AG20443 (cell line): ENCODE data around the gene NQO1.
"Not testable (repeated sequence)": the region's sequence is repeated elsewhere in the genome, so short reads cannot be mapped to it uniquely, and the experiment has no call there.

Experiments used
- DNase-seq: peaks from one replicate; pipeline ENCODE4 v3.0.0; 2012; ENCODE audit warnings: low spot score, mixed read lengths

Gene NQO1

GRCh38 chr16:69726313-69727060 lies at the start of gene NQO1:
TSS of gene NQO1 (minus strand) at chr16:69726560. CDS start at chr16:69726439, 121 bp downstream.
- peak; percentile 96 for DNase-seq

- DNase-seq: no peak
Observed at GRCh38 chr16:69775563-69775962, 49.2 kb upstream of the NQO1 start.

GRCh38 chr16:69773260-69773947 lies 47.0 kb upstream of the NQO1 start:
- no peak for DNase-seq

- no peak for DNase-seq
Observed at GRCh38 chr16:69771651-69771967, 45.2 kb upstream of the NQO1 start.

- no peak for DNase-seq
Observed at GRCh38 chr16:69769404-69769803, 43.0 kb upstream of the NQO1 start.

GRCh38 chr16:69768666-69769065 lies 42.3 kb upstream of the NQO1 start:
- no peak for DNase-seq

GRCh38 chr16:69767459-69768229 lies 41.3 kb upstream of the NQO1 start:
- DNase-seq: no peak

GRCh38 chr16:69763599-69763942 lies 37.2 kb upstream of the NQO1 start:
- no peak for DNase-seq

GRCh38 chr16:69762814-69763598 lies 36.6 kb upstream of the NQO1 start:
- peak; percentile 42 for DNase-seq

GRCh38 chr16:69761983-69762813 lies 35.8 kb upstream of the NQO1 start, which contains the start of gene WWP2:
TSS of gene WWP2 (plus strand) at chr16:69762332. CDS start at chr16:69787011, 24,679 bp downstream.
- DNase-seq: peak; percentile 91

- not testable (repeated sequence) for DNase-seq
Observed at GRCh38 chr16:69757375-69757774, 31.0 kb upstream of the NQO1 start.

- DNase-seq: no peak
Observed at GRCh38 chr16:69756705-69757104, 30.3 kb upstream of the NQO1 start.

GRCh38 chr16:69754469-69755310 lies 28.3 kb upstream of the NQO1 start, which contains the start of gene NOB1:
TSS of gene NOB1 (minus strand) at chr16:69754926. CDS start at chr16:69754910, 16 bp downstream.
- peak; percentile 99 for DNase-seq

GRCh38 chr16:69754143-69754468 lies 27.7 kb upstream of the NQO1 start:
- no peak for DNase-seq

- DNase-seq: no peak
Observed at GRCh38 chr16:69748694-69749345, 22.5 kb upstream of the NQO1 start.

GRCh38 chr16:69747115-69747514 lies 20.8 kb upstream of the NQO1 start:
- DNase-seq: no peak

GRCh38 chr16:69745959-69746358 lies 19.6 kb upstream of the NQO1 start:
- no peak for DNase-seq

- DNase-seq: no peak
Observed at GRCh38 chr16:69745232-69745612, 18.9 kb upstream of the NQO1 start.

GRCh38 chr16:69744363-69745231 lies 18.2 kb upstream of the NQO1 start:
- no peak for DNase-seq
